Measurements from ENCODE around the gene PKLR.

DNA sequence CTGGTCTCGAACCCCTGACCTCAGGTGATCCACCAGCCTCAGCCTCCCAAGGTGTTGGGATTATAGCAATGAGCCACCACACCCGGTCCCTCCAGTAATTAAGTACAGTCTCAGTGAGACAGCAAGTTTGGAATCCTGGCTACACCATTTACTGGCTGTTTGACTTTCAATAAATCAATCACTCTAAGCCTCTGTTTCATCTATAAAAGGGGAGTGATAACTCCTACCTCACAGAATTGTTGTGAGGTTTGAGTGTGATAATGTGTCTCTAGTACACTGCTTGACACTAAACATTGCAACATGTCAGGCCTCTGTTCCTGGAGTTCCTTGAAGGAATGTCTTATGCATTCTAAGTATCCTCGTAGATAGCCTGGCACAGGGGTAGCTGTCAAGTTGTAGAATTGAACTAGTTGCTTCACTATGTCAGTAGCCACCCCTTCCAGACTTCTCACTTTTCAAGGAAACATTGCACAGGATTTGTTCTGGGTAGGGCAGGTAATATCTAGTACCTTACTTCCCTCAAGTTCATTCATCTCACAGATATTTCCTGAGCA lies 58.4 kb downstream of the PKLR start:
- TF ChIP-seq TAF1 (IDR thresholded peaks at IDR 0.05; ENCODE audit: borderline replicate concordance, insufficient read depth, low read length) = no peak
- TF ChIP-seq POLR2AphosphoS5 (IDR thresholded peaks at IDR 0.05; ENCODE audit: low read depth, low read length) = no peak
- no peak for TF ChIP-seq REST (IDR thresholded peaks at IDR 0.05; ENCODE audit: insufficient read depth in 1 of 2, low read depth in 2 of 2, low read length in 2 of 2)
- TF ChIP-seq SIN3A (IDR thresholded peaks at IDR 0.05; ENCODE audit: borderline replicate concordance, insufficient read depth, low read length) = no peak
- no peak for TF ChIP-seq FOXP2 (optimal IDR thresholded peaks at IDR 0.05; ENCODE audit: borderline replicate concordance, extremely low read depth, extremely low read length, insufficient read depth)

Measured in PFSK-1 (cell line).